ENCODE measurements around the gene GABBR1. TPM values are rescaled to one million over a fixed set of nuclear protein-coding genes. Genes with fewer than 3 reads are reported as not detected.

Gene GABBR1
- total RNA-seq, 4 donors from 2014 or later: 20.4 to 34.3 (median 23.8) TPM

DNA sequence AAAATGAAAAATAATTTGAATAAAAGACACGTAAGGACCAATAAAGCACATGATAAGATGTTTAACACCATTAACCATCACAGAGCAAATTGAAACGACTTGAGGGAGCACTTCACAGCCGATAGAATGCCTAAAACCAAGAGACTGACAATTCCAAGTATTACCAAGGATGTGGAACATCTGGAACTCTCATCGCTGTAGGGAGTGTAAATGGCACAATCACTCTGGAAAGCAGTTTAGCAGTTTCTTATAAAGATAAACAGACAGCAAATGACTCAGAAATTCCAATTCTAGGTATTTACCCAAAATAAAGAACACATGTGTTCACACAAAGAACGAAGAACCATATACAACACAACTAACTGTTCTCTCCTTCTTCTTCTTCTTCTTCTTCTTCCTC lies 65.0 kb downstream of the GABBR1 start:
- 72 to 76% methylated on average over 5 of the region's 5 CpGs for WGBS, 2 donors
- Histone ChIP-seq H3K27me3 (no peaks in the 10 kb centered on the region), H3K36me3 (no peaks in the 10 kb centered on the region), H3K9me3 (no peaks in the 10 kb centered on the region), H3K27ac (no peak overlapping the region), H3K4me1 (no peaks in the 10 kb centered on the region), H3K4me3 (replicated peaks in 1 of 3) (no peak overlapping the region)
- intact Hi-C loops (cut with DNase I): no loop called here
- no peak for DNase-seq
- TF ChIP-seq, protein P1, sequence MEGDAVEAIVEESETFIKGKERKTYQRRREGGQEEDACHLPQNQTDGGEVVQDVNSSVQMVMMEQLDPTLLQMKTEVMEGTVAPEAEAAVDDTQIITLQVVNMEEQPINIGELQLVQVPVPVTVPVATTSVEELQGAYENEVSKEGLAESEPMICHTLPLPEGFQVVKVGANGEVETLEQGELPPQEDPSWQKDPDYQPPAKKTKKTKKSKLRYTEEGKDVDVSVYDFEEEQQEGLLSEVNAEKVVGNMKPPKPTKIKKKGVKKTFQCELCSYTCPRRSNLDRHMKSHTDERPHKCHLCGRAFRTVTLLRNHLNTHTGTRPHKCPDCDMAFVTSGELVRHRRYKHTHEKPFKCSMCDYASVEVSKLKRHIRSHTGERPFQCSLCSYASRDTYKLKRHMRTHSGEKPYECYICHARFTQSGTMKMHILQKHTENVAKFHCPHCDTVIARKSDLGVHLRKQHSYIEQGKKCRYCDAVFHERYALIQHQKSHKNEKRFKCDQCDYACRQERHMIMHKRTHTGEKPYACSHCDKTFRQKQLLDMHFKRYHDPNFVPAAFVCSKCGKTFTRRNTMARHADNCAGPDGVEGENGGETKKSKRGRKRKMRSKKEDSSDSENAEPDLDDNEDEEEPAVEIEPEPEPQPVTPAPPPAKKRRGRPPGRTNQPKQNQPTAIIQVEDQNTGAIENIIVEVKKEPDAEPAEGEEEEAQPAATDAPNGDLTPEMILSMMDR (IDR thresholded peaks at IDR 0.05): no peak
- TF ChIP-seq POLR2A (IDR thresholded peaks at IDR 0.05): no peak

DNA sequence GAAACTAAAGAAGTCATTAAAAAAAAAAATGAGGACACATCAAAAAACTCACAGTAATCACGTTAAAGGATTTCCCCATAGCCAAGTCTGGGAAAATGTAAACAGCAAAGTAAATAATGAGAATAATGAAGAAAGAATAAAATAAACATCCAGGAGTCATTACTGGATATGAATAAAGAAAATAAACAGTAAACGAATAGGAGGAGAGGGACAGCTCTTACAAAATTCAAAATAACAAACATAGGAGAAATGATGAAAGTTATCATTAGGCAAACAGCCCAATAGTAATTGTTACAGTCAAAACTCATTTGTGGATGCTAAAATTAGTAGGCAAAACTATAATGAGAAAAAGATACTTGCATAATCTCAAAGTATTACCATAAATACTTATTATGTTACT lies 65.4 kb downstream of the GABBR1 start:
- Histone ChIP-seq H3K27ac (no peak overlapping the region), H3K4me1 (no peaks in the 10 kb centered on the region), H3K4me3 (replicated peaks in 1 of 3) (no peak overlapping the region), H3K36me3 (no peaks in the 10 kb centered on the region), H3K9me3 (no peaks in the 10 kb centered on the region), H3K27me3 (no peaks in the 10 kb centered on the region)
- intact Hi-C loops (cut with DNase I): no loop called here
- WGBS, 2 donors: 57 to 62% methylated on average over 2 of the region's 2 CpGs
- TF ChIP-seq, protein P1 (IDR thresholded peaks at IDR 0.05): no peak
- no peak for TF ChIP-seq POLR2A (IDR thresholded peaks at IDR 0.05)
- no peak for DNase-seq

DNA sequence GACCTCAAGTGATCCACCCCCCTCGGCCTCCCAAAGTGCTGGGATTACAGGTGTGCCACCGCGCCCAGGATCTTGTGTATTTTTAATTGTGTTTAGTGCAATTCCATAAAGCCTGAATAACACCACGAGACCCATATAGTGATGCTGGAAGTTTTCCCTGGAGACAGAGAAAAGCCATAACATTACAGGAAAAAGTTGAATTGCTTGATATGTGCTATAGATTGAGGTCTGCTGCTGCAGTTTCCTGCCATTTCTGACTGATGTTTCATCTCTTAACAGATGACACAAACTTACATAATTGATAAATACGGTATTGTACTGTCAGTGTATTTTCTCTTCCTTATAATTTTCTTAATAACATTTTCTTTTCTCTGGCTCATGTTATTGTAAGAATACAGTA lies 66.1 kb downstream of the GABBR1 start:
- TF ChIP-seq, protein P1 (IDR thresholded peaks at IDR 0.05): no peak
- no peak for TF ChIP-seq POLR2A (IDR thresholded peaks at IDR 0.05)
- no peaks in the 10 kb centered on the region for H3K27me3 ChIP-seq
- 72 to 78% methylated on average over 5 of the region's 5 CpGs for WGBS, 2 donors
- H3K4me3 ChIP-seq (replicated peaks in 1 of 3): no peak overlapping the region
- no peaks in the 10 kb centered on the region for H3K36me3 ChIP-seq
- H3K9me3 ChIP-seq: no peaks in the 10 kb centered on the region
- no peak for DNase-seq
- H3K4me1 ChIP-seq: no peaks in the 10 kb centered on the region
- H3K27ac ChIP-seq: no peak overlapping the region
- intact Hi-C loops (cut with DNase I): no loop called here

DNA sequence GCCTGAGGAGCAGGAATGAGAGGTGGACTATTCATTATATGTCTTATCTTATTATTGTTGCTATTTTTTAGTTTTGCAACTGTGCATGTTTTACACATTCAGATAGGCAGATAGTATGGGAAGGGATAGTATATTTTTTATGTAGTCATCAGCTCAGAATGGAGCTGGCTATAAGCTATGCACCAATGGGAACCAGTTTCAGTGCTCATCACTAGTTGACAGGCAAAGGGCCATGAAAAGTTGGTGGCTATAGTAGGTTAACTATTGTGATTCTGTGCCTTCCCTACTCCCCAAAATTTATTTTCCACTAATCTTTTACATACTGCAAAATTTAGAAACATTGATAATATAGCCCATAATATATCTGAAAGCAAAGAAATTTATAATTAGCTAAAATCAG lies 68.1 kb downstream of the GABBR1 start:
- no peak for TF ChIP-seq POLR2A (IDR thresholded peaks at IDR 0.05)
- TF ChIP-seq, protein P1 (IDR thresholded peaks at IDR 0.05): no peak
- intact Hi-C loops (cut with DNase I): no loop called here
- H3K36me3 ChIP-seq: no peaks in the 10 kb centered on the region

DNA sequence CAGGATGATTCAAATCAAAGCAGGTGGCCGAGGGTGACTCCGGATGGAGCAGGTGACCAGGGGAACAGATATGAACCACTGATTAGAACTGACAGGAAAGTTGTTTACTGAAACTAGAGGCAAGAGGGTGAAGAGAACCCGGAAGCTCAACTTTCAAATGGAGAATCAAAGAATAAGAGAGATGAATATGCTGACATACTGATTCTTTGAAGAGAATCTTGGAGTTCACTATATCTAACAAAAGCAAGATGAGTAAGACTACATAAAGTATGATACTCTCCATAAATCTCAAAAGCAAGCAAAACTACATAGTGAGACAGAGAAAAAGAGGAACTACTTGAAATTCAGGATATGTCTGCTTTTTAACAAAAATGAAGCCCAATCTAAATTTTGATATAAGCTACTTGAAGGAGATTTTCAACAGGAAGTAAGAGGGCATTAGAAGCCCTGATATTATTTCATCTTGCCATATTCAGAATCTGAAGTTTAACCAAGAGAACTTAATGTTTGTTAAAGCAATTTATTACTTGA lies 69.5 kb downstream of the GABBR1 start:
- no peak overlapping the region for H3K27ac ChIP-seq
- 60 to 78% methylated on average over 3 of the region's 3 CpGs for WGBS, 2 donors
- TF ChIP-seq, protein P1 (IDR thresholded peaks at IDR 0.05): no peak
- TF ChIP-seq POLR2A (IDR thresholded peaks at IDR 0.05): no peak
- H3K4me1 ChIP-seq: no peaks in the 10 kb centered on the region
- no peaks in the 10 kb centered on the region for H3K9me3 ChIP-seq
- no peaks in the 10 kb centered on the region for H3K27me3 ChIP-seq
- DNase-seq: no peak
- intact Hi-C loops (cut with DNase I): no loop called here
- H3K36me3 ChIP-seq: no peaks in the 10 kb centered on the region
- H3K4me3 ChIP-seq (replicated peaks in 1 of 3): no peak overlapping the region

More for the DNA sequence above, 68.1 kb downstream of the GABBR1 start:
- no peak for DNase-seq
- Histone ChIP-seq H3K4me3 (replicated peaks in 1 of 3) (no peak overlapping the region), H3K27ac (no peak overlapping the region), H3K4me1 (no peaks in the 10 kb centered on the region), H3K9me3 (no peaks in the 10 kb centered on the region), H3K27me3 (no peaks in the 10 kb centered on the region)
